Neuronal stem cell (in vitro differentiated cells): ENCODE results near the gene MMP17.
A peak's percentile ranks its signal among the peaks of the same experiment; 100 is the strongest.

Source experiments
- DNase-seq: peaks from one replicate; pipeline ENCODE4 v3.0.0-alpha.2; 2013; ENCODE audit warnings: low spot score
- H2AFZ ChIP-seq: one replicate; pipeline ENCODE4 v1.6.1; 2013; ENCODE audit warnings: mild to moderate bottlenecking, low read length, inconsistent platforms
- H2AK5ac ChIP-seq: 2 replicates; pipeline ENCODE4 v1.6.1; 2013; ENCODE audit warnings: low read depth, mild to moderate bottlenecking, inconsistent platforms, low read length, moderate library complexity, mixed read lengths
- H2BK120ac ChIP-seq: 2 replicates; pipeline ENCODE4 v1.6.1; 2013; ENCODE audit warnings: low read depth, mild to moderate bottlenecking, inconsistent platforms, low read length, moderate library complexity, mixed read lengths
- H2BK12ac ChIP-seq: one replicate; pipeline ENCODE4 v1.6.1; 2013; ENCODE audit warnings: low read length, inconsistent platforms
- H2BK15ac ChIP-seq: 2 replicates; pipeline ENCODE4 v1.6.1; 2013; ENCODE audit warnings: mild to moderate bottlenecking, low read length, inconsistent platforms, mixed read lengths
- H2BK5ac ChIP-seq: one replicate; pipeline ENCODE4 v1.6.1; 2013; ENCODE audit warnings: inconsistent platforms, mild to moderate bottlenecking, low read length, moderate library complexity
- H3K14ac ChIP-seq: one replicate; pipeline ENCODE4 v1.6.1; 2013; ENCODE audit warnings: low read length, inconsistent platforms
- H3K18ac ChIP-seq: 2 replicates; pipeline ENCODE4 v1.6.1; 2013; ENCODE audit warnings: low read length, inconsistent platforms
- H3K23ac ChIP-seq: 2 replicates; pipeline ENCODE4 v1.6.1; 2013; ENCODE audit warnings: low read depth, mild to moderate bottlenecking, mixed read lengths, low read length, inconsistent platforms; ENCODE audit not compliant: poor library complexity
- H3K27ac ChIP-seq: replicated peaks from 3 replicates; pipeline ENCODE4 v1.5.1; 2013; ENCODE audit warnings: low read length, inconsistent platforms
- H3K27me3 ChIP-seq, 3 experiments: 2 replicates each; pipeline ENCODE4 v1.6.1; 2013; ENCODE audit warnings: low read length in 3 of 3, mild to moderate bottlenecking in 2 of 3, inconsistent platforms in 1 of 3, low read depth in 1 of 3, mixed read lengths in 1 of 3, moderate library complexity in 1 of 3; ENCODE audit not compliant: control insufficient read depth in 3 of 3, insufficient read depth in 3 of 3
- H3K36me3 ChIP-seq, 2 donors: replicated peaks in 1 of 2; 2 replicates each; pipeline ENCODE4 v1.6.1; 2013; ENCODE audit warnings: low read length in 2 of 2; ENCODE audit not compliant: control insufficient read depth in 2 of 2, insufficient read depth in 2 of 2
- H3K4ac ChIP-seq: 2 replicates; pipeline ENCODE4 v1.6.1; 2013; ENCODE audit warnings: inconsistent platforms, mild to moderate bottlenecking, low read length, moderate library complexity
- H3K4me1 ChIP-seq, 2 donors: 1 replicate in 1 of 2; 2 replicates in 1 of 2; pipeline ENCODE4 v1.6.1; 2013; ENCODE audit warnings: low read length in 2 of 2, low read depth in 1 of 2; ENCODE audit not compliant: control insufficient read depth in 2 of 2, insufficient read depth in 1 of 2
- H3K4me2 ChIP-seq: one replicate; pipeline ENCODE4 v1.6.1; 2013; ENCODE audit warnings: mild to moderate bottlenecking, low read length, inconsistent platforms; ENCODE audit not compliant: insufficient read depth, poor library complexity, severe bottlenecking
- H3K4me3 ChIP-seq, 2 donors: 2 replicates each; pipeline ENCODE4 v1.5.1; 2013; ENCODE audit warnings: low read length in 2 of 2, mild to moderate bottlenecking in 2 of 2, inconsistent platforms in 1 of 2, moderate library complexity in 1 of 2
- H3K79me1 ChIP-seq: one replicate; pipeline ENCODE4 v1.6.1; 2013; ENCODE audit warnings: low read depth, mild to moderate bottlenecking, inconsistent platforms, low read length, moderate library complexity
- H3K9ac ChIP-seq: one replicate; pipeline ENCODE4 v1.6.1; 2013; ENCODE audit warnings: mild to moderate bottlenecking, low read depth, low read length, inconsistent platforms; ENCODE audit not compliant: poor library complexity
- H3K9me3 ChIP-seq, 2 donors: replicated peaks in 1 of 2; 2 replicates each; pipeline versions ENCODE3 to v1.6.1; 2013; ENCODE audit warnings: low read length in 2 of 2, mild to moderate bottlenecking in 2 of 2, inconsistent platforms in 1 of 2, low read depth in 1 of 2, mixed read lengths in 1 of 2, moderate library complexity in 1 of 2; ENCODE audit not compliant: control insufficient read depth in 2 of 2, insufficient read depth in 1 of 2
- H4K8ac ChIP-seq: one replicate; pipeline ENCODE4 v1.6.1; 2013; ENCODE audit warnings: low read depth, mild to moderate bottlenecking, inconsistent platforms, low read length, moderate library complexity
- H4K91ac ChIP-seq: one replicate; pipeline ENCODE4 v1.6.1; 2013; ENCODE audit warnings: low read length, low read depth, mild to moderate bottlenecking, inconsistent platforms; ENCODE audit not compliant: poor library complexity
- WGBS, 2 donors: extraction: QIAGEN DNeasy Blood & Tissue Kit; methylation state at CpG; one replicate each; pipeline ENCODE4 v1.1.7; 2013; ENCODE audit warnings: missing lambda C conversion rate in 2 of 2, mixed read lengths in 1 of 2; ENCODE audit not compliant: insufficient read length in 2 of 2, insufficient replicate concordance in 1 of 2; ENCODE audit errors: extremely low coverage in 2 of 2; 5-methylcytosine and 5-hydroxymethylcytosine counted together

The MMP17 gene

GRCh38 chr12:131794573-131794972, 33.6 kb upstream of the MMP17 start:
- H3K27ac ChIP-seq, result no peak overlapping the region
- no peak overlapping the region for H3K4me2 ChIP-seq
- H2BK5ac ChIP-seq, result no peak overlapping the region
- no CpG with 5 or more reads among the region's 10 CpGs for WGBS, 2 donors
- H3K9ac ChIP-seq, result no peak overlapping the region
- no peak overlapping the region for H2AFZ ChIP-seq
- H3K23ac ChIP-seq, result no peak overlapping the region
- no peak overlapping the region for H2BK12ac ChIP-seq
- peaks cover 2% of the 10 kb centered on the region for H3K79me1 ChIP-seq
- no peak for DNase-seq
- H3K14ac ChIP-seq, result no peak overlapping the region
- H2BK120ac ChIP-seq, result no peak overlapping the region
- peaks cover 0 to 3% of the 10 kb centered on the region in 2 donors for H3K9me3 ChIP-seq
- no peak overlapping the region for H4K8ac ChIP-seq
- peaks cover 30 to 93% of the 10 kb centered on the region in 2 donors for H3K36me3 ChIP-seq
- no peak overlapping the region for H2BK15ac ChIP-seq
- no peak overlapping the region for H3K4me3 ChIP-seq
- H3K4me1 ChIP-seq, result peaks cover 3 to 22% of the 10 kb centered on the region in 2 donors
- no peak overlapping the region for H4K91ac ChIP-seq
- no peak overlapping the region for H2AK5ac ChIP-seq
- H3K27me3 ChIP-seq, result no peaks in the 10 kb centered on the region
- H3K18ac ChIP-seq, result no peak overlapping the region
- H3K4ac ChIP-seq, result no peak overlapping the region

GRCh38 chr12:131795064-131795463, 33.1 kb upstream of the MMP17 start:
- H3K79me1 ChIP-seq, result peaks cover 2% of the 10 kb centered on the region
- no peak for DNase-seq
- peak overlapping the region; percentile 92 for H4K8ac ChIP-seq
- peak overlapping the region; percentile 53 for H3K18ac ChIP-seq
- peak overlapping the region; percentile 57 for H2AK5ac ChIP-seq
- no peak overlapping the region for H2AFZ ChIP-seq
- no peak overlapping the region for H3K9ac ChIP-seq
- no peak overlapping the region for H2BK15ac ChIP-seq
- no peak overlapping the region for H3K4ac ChIP-seq
- H3K27ac ChIP-seq, result no peak overlapping the region
- no peak overlapping the region for H3K4me2 ChIP-seq
- no peak overlapping the region for H3K14ac ChIP-seq
- no peak overlapping the region for H4K91ac ChIP-seq
- no peak overlapping the region for H3K4me3 ChIP-seq
- H3K4me1 ChIP-seq, result peaks cover 3 to 22% of the 10 kb centered on the region in 2 donors
- H3K27me3 ChIP-seq, result no peaks in the 10 kb centered on the region
- peak overlapping the region; percentile 34 for H3K23ac ChIP-seq
- peak overlapping the region; percentile 63 for H2BK12ac ChIP-seq
- peaks cover 30 to 93% of the 10 kb centered on the region in 2 donors for H3K36me3 ChIP-seq
- no peak overlapping the region for H2BK120ac ChIP-seq
- WGBS, 2 donors, result no CpG with 5 or more reads among the region's 14 CpGs
- peaks cover 0 to 3% of the 10 kb centered on the region in 2 donors for H3K9me3 ChIP-seq
- H2BK5ac ChIP-seq, result no peak overlapping the region

GRCh38 chr12:131795690-131796410, 32.3 kb upstream of the MMP17 start:
- Histone ChIP-seq H2BK5ac (no peak overlapping the region), H2BK12ac (no peak overlapping the region), H3K36me3 (peaks cover 27 to 92% of the 10 kb centered on the region in 2 donors), H3K23ac (peak overlapping the region; percentile 34), H3K4ac (no peak overlapping the region), H3K27ac (no peak overlapping the region), H3K14ac (no peak overlapping the region), H2AK5ac (peak overlapping the region; percentile 57), H3K9me3 (peaks cover 0 to 3% of the 10 kb centered on the region in 2 donors), H2BK15ac (no peak overlapping the region), H3K79me1 (peaks cover 2% of the 10 kb centered on the region), H2BK120ac (no peak overlapping the region), H3K9ac (no peak overlapping the region), H3K27me3 (no peaks in the 10 kb centered on the region), H3K18ac (peak overlapping the region; percentile 46), H3K4me1 (peaks cover 3 to 22% of the 10 kb centered on the region in 2 donors), H4K8ac (no peak overlapping the region), H3K4me3 (no peak overlapping the region), H3K4me2 (no peak overlapping the region), H4K91ac (no peak overlapping the region), H2AFZ (no peak overlapping the region)
- no peak for DNase-seq
- WGBS, 2 donors, result no CpG with 5 or more reads among the region's 15 CpGs

- Histone ChIP-seq H3K4ac (no peak overlapping the region), H3K79me1 (peaks cover 2% of the 10 kb centered on the region)
Measured at GRCh38 chr12:131796411-131796736, 31.8 kb upstream of the MMP17 start.

More at GRCh38 chr12:131796411-131796736, 31.8 kb upstream of the MMP17 start:
- Histone ChIP-seq H3K9me3 (peaks cover 0 to 3% of the 10 kb centered on the region in 2 donors), H3K18ac (no peak overlapping the region), H2AFZ (no peak overlapping the region), H2BK12ac (no peak overlapping the region), H3K14ac (no peak overlapping the region), H3K4me2 (no peak overlapping the region), H2BK120ac (no peak overlapping the region), H3K4me3 (no peak overlapping the region), H3K23ac (no peak overlapping the region), H2AK5ac (no peak overlapping the region), H3K27me3 (no peaks in the 10 kb centered on the region), H3K27ac (no peak overlapping the region), H3K9ac (no peak overlapping the region), H4K8ac (no peak overlapping the region), H4K91ac (no peak overlapping the region), H2BK5ac (no peak overlapping the region), H3K36me3 (peaks cover 27 to 88% of the 10 kb centered on the region in 2 donors), H2BK15ac (no peak overlapping the region), H3K4me1 (peaks cover 3 to 22% of the 10 kb centered on the region in 2 donors)
- no CpG with 5 or more reads among the region's 6 CpGs for WGBS, 2 donors
- DNase-seq, result no peak
